ENCODE results near the gene PIP5K1A.

PIP5K1A gene

GRCh38 chr1:151255381-151255780 lies 57.0 kb downstream of the PIP5K1A start:
- Histone ChIP-seq H3K4me3 (ENCODE audit: low read depth, low read length) (peak overlapping the region; percentile 56), H3K4me2 (ENCODE audit: low read length) (peak overlapping the region; percentile 82), H3K4ac (ENCODE audit: low read depth, low read length) (peak overlapping the region; percentile 84), H2BK12ac (ENCODE audit: low read length) (no peak overlapping the region), H3K79me1 (ENCODE audit: low read length) (peaks cover 3% of the 10 kb centered on the region), H2AFZ (ENCODE audit: insufficient read depth, low read length, poor library complexity) (no peak overlapping the region), H4K91ac (ENCODE audit: low read depth, low read length) (no peak overlapping the region), H3K79me2 (ENCODE audit: control insufficient read depth, insufficient read depth, low read length, poor library complexity) (peaks cover 11% of the 10 kb centered on the region), H4K12ac (ENCODE audit: low read depth, low read length) (no peak overlapping the region), H3K14ac (ENCODE audit: low read length) (no peak overlapping the region), H3K9ac (ENCODE audit: low read length) (no peak overlapping the region), H2AK5ac (ENCODE audit: low read length) (no peak overlapping the region), H2BK120ac (ENCODE audit: insufficient read depth, low read length, poor library complexity) (no peak overlapping the region), H3K36me3 (ENCODE audit: control insufficient read depth in 1 of 2, insufficient read depth in 2 of 2, low read length in 2 of 2) (peaks cover 5 to 8% of the 10 kb centered on the region in 2 experiments), H3K9me3 (ENCODE audit: insufficient read depth, low read depth, low read length) (no peaks in the 10 kb centered on the region), H3K27me3 (ENCODE audit: insufficient read depth, low read length) (no peaks in the 10 kb centered on the region), H2BK5ac (ENCODE audit: low read depth, low read length, poor library complexity) (no peak overlapping the region), H3K18ac (ENCODE audit: low read length) (no peak overlapping the region), H3K23ac (ENCODE audit: low read length) (no peak overlapping the region), H3K4me1 (ENCODE audit: control insufficient read depth in 1 of 2, insufficient read depth in 2 of 2, low read length in 2 of 2) (peaks cover 0 to 3% of the 10 kb centered on the region in 2 experiments), H4K8ac (ENCODE audit: low read depth, low read length) (no peak overlapping the region), H3K27ac (ENCODE audit: low read depth, low read length) (no peak overlapping the region)
- DNase-seq = no peak
- WGBS (ENCODE audit: extremely low coverage, insufficient coverage, insufficient read length) = no CpG with 5 or more reads among the region's 10 CpGs

GRCh38 chr1:151259351-151259750 lies 61.0 kb downstream of the PIP5K1A start:
- no peak overlapping the region for H2AK5ac ChIP-seq (ENCODE audit: low read length)
- no peak for DNase-seq
- no peak overlapping the region for H2AFZ ChIP-seq (ENCODE audit: insufficient read depth, low read length, poor library complexity)
- H4K12ac ChIP-seq (ENCODE audit: low read depth, low read length) = no peak overlapping the region
- H3K9ac ChIP-seq (ENCODE audit: low read length) = no peak overlapping the region
- no peak overlapping the region for H3K23ac ChIP-seq (ENCODE audit: low read length)
- no peak overlapping the region for H3K14ac ChIP-seq (ENCODE audit: low read length)
- no peak overlapping the region for H2BK120ac ChIP-seq (ENCODE audit: insufficient read depth, low read length, poor library complexity)
- no peak overlapping the region for H4K91ac ChIP-seq (ENCODE audit: low read depth, low read length)
- H3K27me3 ChIP-seq (ENCODE audit: insufficient read depth, low read length) = no peaks in the 10 kb centered on the region
- peaks cover 0 to 3% of the 10 kb centered on the region in 2 experiments for H3K4me1 ChIP-seq (ENCODE audit: control insufficient read depth in 1 of 2, insufficient read depth in 2 of 2, low read length in 2 of 2)
- no CpG with 5 or more reads among the region's 2 CpGs for WGBS (ENCODE audit: extremely low coverage, insufficient coverage, insufficient read length)
- H3K18ac ChIP-seq (ENCODE audit: low read length) = no peak overlapping the region
- no peak overlapping the region for H2BK5ac ChIP-seq (ENCODE audit: low read depth, low read length, poor library complexity)
- no peak overlapping the region for H3K4me2 ChIP-seq (ENCODE audit: low read length)
- no peak overlapping the region for H3K4ac ChIP-seq (ENCODE audit: low read depth, low read length)
- H2BK12ac ChIP-seq (ENCODE audit: low read length) = no peak overlapping the region
- no peak overlapping the region for H4K8ac ChIP-seq (ENCODE audit: low read depth, low read length)
- H3K79me2 ChIP-seq (ENCODE audit: control insufficient read depth, insufficient read depth, low read length, poor library complexity) = peaks cover 11% of the 10 kb centered on the region
- no peak overlapping the region for H3K27ac ChIP-seq (ENCODE audit: low read depth, low read length)
- peaks cover 19 to 23% of the 10 kb centered on the region in 2 experiments for H3K36me3 ChIP-seq (ENCODE audit: control insufficient read depth in 1 of 2, insufficient read depth in 2 of 2, low read length in 2 of 2)
- no peak overlapping the region for H3K4me3 ChIP-seq (ENCODE audit: low read depth, low read length)
- H3K79me1 ChIP-seq (ENCODE audit: low read length) = peaks cover 3% of the 10 kb centered on the region
- no peaks in the 10 kb centered on the region for H3K9me3 ChIP-seq (ENCODE audit: insufficient read depth, low read depth, low read length)

- Histone ChIP-seq H4K8ac (ENCODE audit: low read depth, low read length) (no peak overlapping the region), H4K91ac (ENCODE audit: low read depth, low read length) (no peak overlapping the region), H3K27ac (ENCODE audit: low read depth, low read length) (no peak overlapping the region), H3K36me3 (ENCODE audit: control insufficient read depth in 1 of 2, insufficient read depth in 2 of 2, low read length in 2 of 2) (peaks cover 40 to 52% of the 10 kb centered on the region in 2 experiments), H3K4me2 (ENCODE audit: low read length) (no peak overlapping the region), H3K79me1 (ENCODE audit: low read length) (no peaks in the 10 kb centered on the region), H3K9ac (ENCODE audit: low read length) (no peak overlapping the region), H3K79me2 (ENCODE audit: control insufficient read depth, insufficient read depth, low read length, poor library complexity) (no peaks in the 10 kb centered on the region), H4K12ac (ENCODE audit: low read depth, low read length) (no peak overlapping the region), H3K4ac (ENCODE audit: low read depth, low read length) (no peak overlapping the region), H3K4me1 (ENCODE audit: control insufficient read depth in 1 of 2, insufficient read depth in 2 of 2, low read length in 2 of 2) (no peaks in the 10 kb centered on the region), H3K9me3 (ENCODE audit: insufficient read depth, low read depth, low read length) (no peaks in the 10 kb centered on the region), H3K23ac (ENCODE audit: low read length) (no peak overlapping the region), H3K14ac (ENCODE audit: low read length) (no peak overlapping the region), H3K27me3 (ENCODE audit: insufficient read depth, low read length) (no peaks in the 10 kb centered on the region), H2AFZ (ENCODE audit: insufficient read depth, low read length, poor library complexity) (no peak overlapping the region), H2BK12ac (ENCODE audit: low read length) (no peak overlapping the region), H2BK120ac (ENCODE audit: insufficient read depth, low read length, poor library complexity) (no peak overlapping the region), H2BK5ac (ENCODE audit: low read depth, low read length, poor library complexity) (no peak overlapping the region), H3K4me3 (ENCODE audit: low read depth, low read length) (no peak overlapping the region), H2AK5ac (ENCODE audit: low read length) (no peak overlapping the region), H3K18ac (ENCODE audit: low read length) (no peak overlapping the region)
- WGBS (ENCODE audit: extremely low coverage, insufficient coverage, insufficient read length) = no CpG with 5 or more reads among the region's 14 CpGs
- DNase-seq = no peak
Measured at GRCh38 chr1:151265446-151266236, 67.3 kb downstream of the PIP5K1A start.

GRCh38 chr1:151266315-151266714 lies 68.0 kb downstream of the PIP5K1A start:
- H3K9ac ChIP-seq (ENCODE audit: low read length) = no peak overlapping the region
- no peak overlapping the region for H3K27ac ChIP-seq (ENCODE audit: low read depth, low read length)
- no peak overlapping the region for H3K4ac ChIP-seq (ENCODE audit: low read depth, low read length)
- no peak overlapping the region for H2BK120ac ChIP-seq (ENCODE audit: insufficient read depth, low read length, poor library complexity)
- DNase-seq = no peak
- no peak overlapping the region for H4K8ac ChIP-seq (ENCODE audit: low read depth, low read length)
- no peaks in the 10 kb centered on the region for H3K79me1 ChIP-seq (ENCODE audit: low read length)
- H2BK5ac ChIP-seq (ENCODE audit: low read depth, low read length, poor library complexity) = no peak overlapping the region
- H3K9me3 ChIP-seq (ENCODE audit: insufficient read depth, low read depth, low read length) = no peaks in the 10 kb centered on the region
- WGBS (ENCODE audit: extremely low coverage, insufficient coverage, insufficient read length) = no CpG with 5 or more reads among the region's 3 CpGs
- no peak overlapping the region for H4K12ac ChIP-seq (ENCODE audit: low read depth, low read length)
- no peak overlapping the region for H3K4me3 ChIP-seq (ENCODE audit: low read depth, low read length)
- H3K36me3 ChIP-seq (ENCODE audit: control insufficient read depth in 1 of 2, insufficient read depth in 2 of 2, low read length in 2 of 2) = peaks cover 42 to 52% of the 10 kb centered on the region in 2 experiments
- no peak overlapping the region for H4K91ac ChIP-seq (ENCODE audit: low read depth, low read length)
- H3K27me3 ChIP-seq (ENCODE audit: insufficient read depth, low read length) = no peaks in the 10 kb centered on the region
- no peak overlapping the region for H2BK12ac ChIP-seq (ENCODE audit: low read length)
- no peak overlapping the region for H3K4me2 ChIP-seq (ENCODE audit: low read length)
- no peak overlapping the region for H3K18ac ChIP-seq (ENCODE audit: low read length)
- no peak overlapping the region for H2AFZ ChIP-seq (ENCODE audit: insufficient read depth, low read length, poor library complexity)
- no peak overlapping the region for H3K14ac ChIP-seq (ENCODE audit: low read length)
- H2AK5ac ChIP-seq (ENCODE audit: low read length) = no peak overlapping the region
- H3K4me1 ChIP-seq (ENCODE audit: control insufficient read depth in 1 of 2, insufficient read depth in 2 of 2, low read length in 2 of 2) = no peaks in the 10 kb centered on the region
- no peaks in the 10 kb centered on the region for H3K79me2 ChIP-seq (ENCODE audit: control insufficient read depth, insufficient read depth, low read length, poor library complexity)
- H3K23ac ChIP-seq (ENCODE audit: low read length) = no peak overlapping the region

Measured in trophoblast cell (in vitro differentiated cells and primary cell).